Transverse colon (tissue), 4 donors: ENCODE data around the gene DPP10.

Source experiments
- CTCF ChIP-seq, 5 experiments: fragments of 200-600 bp in 3 of 5; fragments of 450-650 bp in 2 of 5; sonication (generic) in 3 of 5; IDR thresholded peaks; 1 replicate in 2 of 5; 2 replicates in 3 of 5; pipeline ENCODE4 v1.5.1; 2016 to 2017; ENCODE audit warnings: antibody characterized with exemption in 5 of 5, inconsistent platforms in 3 of 5, mild to moderate bottlenecking in 2 of 5, moderate library complexity in 1 of 5
- EP300 ChIP-seq: sonication (generic); formaldehyde crosslinking; IDR thresholded peaks from one replicate; pipeline ENCODE4 v1.6.1; 2017; ENCODE audit warnings: antibody characterized with exemption, low read depth
- POLR2AphosphoS5 ChIP-seq, 3 donors: sonication (generic); formaldehyde crosslinking; IDR thresholded peaks; one replicate each; pipeline ENCODE4 v1.6.1; 2016; ENCODE audit warnings: antibody characterized with exemption in 3 of 3

GRCh38 chr2:114859726-114860510, 417.5 kb downstream of the DPP10 start:
- TF ChIP-seq CTCF (IDR thresholded peaks at IDR 0.05) (no peak), POLR2AphosphoS5 (IDR thresholded peaks at IDR 0.05) (no peak), EP300 (no peak)
